ENCODE measurements around the gene FMN1.

DNA sequence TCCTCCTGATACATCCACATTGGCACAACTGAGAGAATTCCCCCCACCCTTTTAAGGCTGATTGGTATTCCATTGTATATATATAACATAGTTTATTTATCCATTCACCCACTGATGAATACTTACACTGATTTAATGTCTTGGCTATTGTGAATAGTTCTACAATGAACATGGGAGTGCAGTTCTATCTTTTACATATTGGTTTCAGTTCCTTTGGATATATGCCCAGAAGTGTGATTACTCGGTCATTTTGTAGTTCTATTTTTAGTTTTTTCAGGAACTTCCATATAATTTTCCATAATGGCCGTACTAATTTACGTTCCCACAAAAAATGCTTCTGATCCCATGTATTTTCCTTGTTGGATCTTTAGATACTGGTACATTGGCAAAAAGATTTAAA is 135.3 kb downstream of the FMN1 start:
- TF ChIP-seq, protein P1, sequence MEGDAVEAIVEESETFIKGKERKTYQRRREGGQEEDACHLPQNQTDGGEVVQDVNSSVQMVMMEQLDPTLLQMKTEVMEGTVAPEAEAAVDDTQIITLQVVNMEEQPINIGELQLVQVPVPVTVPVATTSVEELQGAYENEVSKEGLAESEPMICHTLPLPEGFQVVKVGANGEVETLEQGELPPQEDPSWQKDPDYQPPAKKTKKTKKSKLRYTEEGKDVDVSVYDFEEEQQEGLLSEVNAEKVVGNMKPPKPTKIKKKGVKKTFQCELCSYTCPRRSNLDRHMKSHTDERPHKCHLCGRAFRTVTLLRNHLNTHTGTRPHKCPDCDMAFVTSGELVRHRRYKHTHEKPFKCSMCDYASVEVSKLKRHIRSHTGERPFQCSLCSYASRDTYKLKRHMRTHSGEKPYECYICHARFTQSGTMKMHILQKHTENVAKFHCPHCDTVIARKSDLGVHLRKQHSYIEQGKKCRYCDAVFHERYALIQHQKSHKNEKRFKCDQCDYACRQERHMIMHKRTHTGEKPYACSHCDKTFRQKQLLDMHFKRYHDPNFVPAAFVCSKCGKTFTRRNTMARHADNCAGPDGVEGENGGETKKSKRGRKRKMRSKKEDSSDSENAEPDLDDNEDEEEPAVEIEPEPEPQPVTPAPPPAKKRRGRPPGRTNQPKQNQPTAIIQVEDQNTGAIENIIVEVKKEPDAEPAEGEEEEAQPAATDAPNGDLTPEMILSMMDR (IDR thresholded peaks at IDR 0.05 in 4 of 5, conservative IDR thresholded peaks at IDR 0.05 in 1 of 5), result no peak
- TF ChIP-seq POLR2A (IDR thresholded peaks at IDR 0.05), result no peak

Measured in gastrocnemius medialis (tissue), 4 donors.